HG03095 (cell line): ENCODE data around the gene URI1.

Experiments
- ATAC-seq: cut with Tn5 transposase; IDR thresholded peaks from one replicate; pipeline ENCODE4 v1.9.1; 2021; ENCODE audit warnings: moderate library complexity; ENCODE audit not compliant: unreplicated experiment

Gene URI1

DNA sequence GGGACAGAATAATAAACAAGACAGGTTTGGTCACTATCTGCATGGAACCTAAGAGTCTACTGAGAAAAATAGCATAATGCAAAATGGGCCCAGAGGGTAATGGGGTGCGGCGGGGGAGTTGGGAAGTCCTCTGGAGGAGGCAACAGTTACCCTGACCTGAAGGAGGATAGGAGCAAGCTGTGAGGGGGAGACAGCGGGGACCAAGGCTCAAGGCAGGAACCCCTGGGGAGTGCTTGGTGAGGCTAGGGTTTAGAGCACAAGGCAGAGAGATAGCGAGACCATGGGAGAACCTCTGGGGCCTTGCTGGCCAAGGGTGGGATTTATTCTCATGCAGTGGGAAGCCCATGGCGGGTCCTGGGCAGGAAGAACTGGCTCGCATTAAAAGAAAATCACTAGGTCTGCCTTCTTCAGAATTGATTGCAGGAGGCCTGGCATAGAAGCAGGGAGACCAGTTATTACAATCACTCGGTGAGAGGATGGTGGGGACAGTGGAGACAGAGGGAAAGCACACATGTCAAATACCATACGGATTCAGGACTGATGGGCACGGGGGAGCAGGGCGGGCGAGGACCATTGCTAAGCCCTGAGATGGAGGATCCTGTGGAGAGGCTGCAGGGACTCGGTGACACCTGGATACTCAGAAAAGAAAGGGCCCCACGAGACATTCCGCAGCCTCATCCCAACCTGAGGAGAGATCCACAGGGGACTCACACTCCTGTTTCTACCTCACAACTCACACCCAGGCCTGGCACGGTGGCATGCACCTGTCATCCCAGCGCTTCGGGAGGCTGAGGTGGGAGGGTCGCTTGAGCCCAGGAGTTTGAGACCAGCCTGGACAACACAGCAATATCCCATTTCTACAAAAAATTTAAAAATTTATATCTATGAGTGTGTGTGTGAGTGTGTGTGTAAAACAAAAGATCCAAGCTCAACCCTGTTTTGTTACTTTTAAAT is 110.4 kb downstream of the URI1 start:
- ATAC-seq = no peak

DNA sequence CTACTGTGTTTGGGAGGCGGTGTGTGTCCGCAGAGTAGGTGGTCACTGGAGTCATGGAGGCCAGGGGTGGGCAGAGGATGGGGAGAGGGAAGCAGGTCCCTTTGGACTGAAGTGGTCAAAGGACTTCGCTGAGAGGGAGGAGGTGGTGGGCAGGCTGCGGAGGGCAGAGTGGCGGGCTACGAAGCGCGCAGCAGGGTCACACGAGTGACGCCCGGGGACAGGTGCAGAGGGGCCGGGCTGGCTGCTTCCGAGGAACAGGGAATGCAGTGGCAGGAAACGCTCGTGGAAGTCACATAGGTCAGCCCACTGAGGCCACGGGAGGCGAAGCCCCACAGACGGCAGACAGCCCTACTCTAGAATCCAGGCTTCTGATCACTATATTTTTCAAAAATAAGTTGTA is 111.5 kb downstream of the URI1 start:
- no peak for ATAC-seq

DNA sequence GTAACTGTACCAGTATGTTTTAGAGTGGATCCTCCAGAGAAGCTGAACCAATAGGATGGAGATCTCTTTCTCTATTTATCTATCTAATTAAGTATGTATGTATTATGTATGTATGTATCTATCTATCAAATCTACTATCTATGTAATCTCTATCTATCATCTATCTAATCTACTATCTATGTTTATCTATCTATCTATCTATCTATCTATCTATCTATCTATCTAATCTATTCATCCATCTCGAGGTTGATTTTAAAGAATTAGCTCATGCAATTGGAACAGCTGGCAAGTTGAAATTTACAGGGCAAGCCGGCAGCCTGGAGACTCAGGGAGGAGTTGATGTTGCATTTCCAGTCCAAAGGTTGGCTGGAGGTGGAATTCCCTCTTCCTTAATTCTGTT is 112.2 kb downstream of the URI1 start:
- no peak for ATAC-seq

DNA sequence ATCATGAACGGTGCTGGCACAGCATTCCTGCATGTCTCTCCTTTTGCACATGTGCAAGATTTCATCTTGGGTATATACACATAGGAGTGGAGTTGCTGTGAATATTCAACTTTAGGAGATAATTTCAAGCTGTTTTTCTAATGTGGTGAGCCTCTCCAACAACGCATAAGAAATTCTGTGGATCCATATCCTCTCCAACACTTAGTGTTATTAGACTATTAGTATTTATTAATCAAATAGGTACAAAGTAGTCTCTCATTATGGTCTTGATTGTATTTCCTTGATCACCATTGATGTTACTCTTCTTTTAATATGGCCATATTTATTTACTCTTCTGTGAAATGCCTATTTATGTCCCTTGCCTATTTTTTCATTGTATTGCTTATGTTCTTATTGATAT is 114.5 kb downstream of the URI1 start:
- ATAC-seq = no peak

DNA sequence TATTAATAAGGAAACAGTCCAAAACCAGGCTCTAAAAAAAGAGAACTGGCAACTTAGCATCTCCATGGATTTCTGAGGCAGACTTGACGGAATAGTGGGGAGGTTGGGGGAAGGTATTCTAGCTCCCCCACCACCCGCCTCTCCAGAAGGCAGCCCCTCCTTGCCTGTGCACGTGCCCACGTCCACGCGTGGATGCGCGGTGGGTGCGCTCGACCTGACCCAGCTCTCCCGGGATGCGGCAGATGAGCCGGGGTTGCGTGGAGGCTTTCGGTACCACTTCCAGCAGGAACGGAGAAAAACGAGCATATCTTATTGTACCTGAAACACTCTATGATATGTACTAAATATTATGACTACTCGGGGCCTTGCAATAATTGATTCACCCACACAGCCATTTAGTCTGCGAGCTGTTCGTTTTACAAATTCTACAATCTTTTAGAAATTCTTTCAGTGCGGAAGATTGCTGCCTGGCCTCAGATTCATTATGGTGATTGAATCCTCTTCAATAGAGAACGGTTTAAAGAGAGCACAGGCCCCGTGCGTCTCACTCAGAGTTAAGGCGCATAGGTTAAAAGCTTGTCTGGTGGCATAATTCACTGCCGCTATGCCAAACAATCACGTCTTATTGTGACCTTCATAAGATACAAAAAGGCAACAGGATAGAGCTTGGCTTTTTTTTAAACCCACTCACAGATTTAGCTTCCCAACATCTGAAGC is 117.9 kb downstream of the URI1 start:
- no peak for ATAC-seq

DNA sequence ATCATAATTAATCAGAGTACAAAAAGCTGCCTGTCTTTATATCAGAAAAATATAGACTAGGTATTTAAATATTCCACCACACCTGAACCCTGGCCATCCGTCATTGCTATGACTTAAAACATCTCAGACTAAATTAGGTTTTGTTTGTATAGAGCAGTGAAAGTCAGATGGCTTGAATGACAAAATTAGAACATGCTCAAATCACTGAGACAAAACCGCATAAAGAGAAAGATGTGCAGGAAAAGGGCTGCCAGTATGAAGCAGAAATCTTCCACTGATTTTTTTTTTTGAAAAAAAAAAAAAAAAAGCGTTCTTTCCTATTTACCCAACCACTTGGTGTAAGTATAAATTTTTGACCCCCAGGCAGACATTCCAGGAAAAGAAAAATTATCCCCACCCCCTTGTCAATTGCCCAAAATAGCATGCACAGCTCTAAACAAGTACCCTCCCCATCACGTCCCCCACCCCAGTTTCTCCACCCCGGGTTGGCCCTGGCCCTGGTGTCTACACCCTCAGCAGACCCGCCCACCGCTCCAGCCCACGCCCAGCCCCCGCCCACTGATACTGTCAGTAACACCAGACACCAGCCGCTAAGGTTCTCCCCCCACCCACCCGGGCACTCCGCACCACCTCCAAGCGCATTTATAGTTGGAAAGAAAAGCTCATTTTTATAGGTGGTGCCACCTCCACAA is 118.6 kb downstream of the URI1 start:
- ATAC-seq = no peak

DNA sequence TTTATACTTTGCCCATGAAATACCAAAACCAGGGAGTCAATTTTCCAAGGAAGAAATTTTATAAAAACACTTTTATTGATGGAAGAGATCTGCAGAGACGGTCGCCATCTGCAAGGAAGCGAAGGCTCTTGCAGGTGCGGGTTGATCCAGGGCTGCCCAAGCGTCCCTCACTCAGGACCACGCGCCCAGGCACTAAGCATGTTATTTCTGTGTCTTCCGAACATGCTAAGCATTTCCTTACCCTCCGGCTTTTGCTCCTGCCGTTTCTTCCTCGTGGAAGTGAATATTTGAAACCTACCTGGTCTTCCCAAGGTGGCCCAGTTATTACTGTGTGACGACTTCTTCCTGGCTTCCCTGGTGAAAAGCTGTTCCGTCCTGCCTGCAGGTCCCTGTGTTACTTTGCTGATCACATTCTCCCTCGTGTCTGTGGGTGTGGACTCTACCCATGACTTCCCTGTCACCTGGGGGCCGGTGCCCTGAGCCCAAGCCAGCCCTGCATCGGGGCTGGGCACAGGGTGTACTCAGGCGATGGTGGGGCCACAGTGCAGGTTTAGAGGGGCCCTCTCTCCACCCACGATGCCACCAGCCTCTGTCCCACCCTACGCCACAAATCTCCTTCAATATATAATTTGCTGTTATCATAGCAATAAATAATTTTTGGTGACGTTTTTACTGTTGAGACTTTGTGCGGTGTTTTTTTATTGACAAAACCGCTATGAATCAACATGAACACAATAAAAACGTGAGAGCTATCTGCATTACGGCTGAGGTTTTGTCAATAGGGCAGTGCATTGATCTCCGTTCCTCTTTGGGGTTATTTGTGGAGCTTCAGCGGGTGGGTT is 119.4 kb downstream of the URI1 start:
- ATAC-seq = no peak

DNA sequence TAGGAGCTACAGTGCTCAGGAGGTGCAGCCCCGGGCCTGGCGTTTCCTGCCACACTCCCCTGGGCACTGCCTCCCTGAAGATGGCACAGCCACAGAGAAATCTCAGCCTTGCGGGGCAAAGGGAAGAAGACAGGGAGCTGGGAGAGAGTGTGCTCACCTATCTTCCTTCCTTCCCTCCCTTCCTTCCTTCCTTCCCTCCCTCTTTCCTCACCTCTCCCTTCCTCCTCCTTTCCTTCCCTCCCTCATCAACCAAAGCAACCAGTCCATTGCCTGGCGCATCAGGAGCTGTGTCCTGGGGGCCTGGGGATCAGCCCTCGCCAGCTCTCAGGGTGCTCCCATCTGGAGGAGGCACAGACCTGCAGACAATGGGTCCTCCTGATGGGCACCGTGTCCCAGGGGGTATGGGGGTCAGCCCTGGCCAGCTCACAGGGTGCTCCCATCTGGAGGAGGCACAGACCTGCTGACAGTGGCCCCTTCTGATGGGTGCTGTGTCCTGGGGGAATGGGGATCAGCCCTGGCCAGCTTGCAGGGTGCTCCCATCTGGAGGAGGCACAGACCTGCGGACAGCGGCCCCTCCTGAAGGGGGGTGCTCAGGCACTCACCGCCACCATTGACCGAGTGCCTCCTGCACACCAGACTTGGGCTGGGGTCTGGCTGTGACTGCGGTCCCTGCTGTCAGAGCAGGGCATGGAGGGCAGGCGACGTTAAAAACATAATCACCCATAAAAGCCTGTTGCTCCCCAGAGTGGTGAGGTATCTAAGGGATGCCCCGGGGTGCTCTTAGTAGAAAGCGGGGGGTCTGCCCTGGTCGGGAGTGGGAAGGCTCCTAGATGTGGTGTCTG is 120.2 kb downstream of the URI1 start:
- ATAC-seq = no peak

DNA sequence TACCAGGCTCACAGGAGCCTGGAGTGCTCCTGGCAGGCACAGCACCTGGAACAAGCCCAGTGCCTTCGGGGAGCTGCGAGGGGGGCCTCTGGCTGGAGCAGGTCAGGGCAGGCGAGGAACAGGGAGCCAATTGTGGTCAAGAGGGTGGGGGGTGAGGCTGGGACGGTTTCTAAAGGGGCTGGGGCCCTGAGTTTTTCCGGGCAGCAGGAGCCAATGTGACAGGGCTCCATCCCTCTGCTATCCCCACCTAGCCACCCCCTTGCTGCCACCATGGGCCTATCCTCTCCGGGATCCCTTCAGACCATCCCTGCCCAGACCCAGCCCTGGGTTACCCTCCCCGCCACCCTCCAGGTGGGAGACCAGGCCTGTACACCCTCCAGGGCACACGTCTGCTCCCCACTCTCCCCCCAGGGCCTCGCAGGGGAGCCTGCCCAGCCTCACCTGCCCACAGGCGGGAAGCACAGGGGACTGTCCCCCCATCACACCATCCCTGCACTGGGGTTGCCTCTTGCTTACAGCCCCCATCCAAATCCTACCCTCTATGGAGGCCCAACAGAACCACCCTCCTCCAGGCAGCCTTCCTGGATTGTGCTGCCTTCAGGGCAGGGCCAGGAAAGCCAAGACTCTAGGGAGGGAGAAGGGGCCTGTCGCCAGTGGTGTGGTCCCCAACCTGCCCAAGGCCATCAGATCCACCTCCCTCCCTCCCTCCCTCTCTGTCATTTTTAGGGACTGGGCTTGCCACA is 121.0 kb downstream of the URI1 start:
- ATAC-seq = no peak

DNA sequence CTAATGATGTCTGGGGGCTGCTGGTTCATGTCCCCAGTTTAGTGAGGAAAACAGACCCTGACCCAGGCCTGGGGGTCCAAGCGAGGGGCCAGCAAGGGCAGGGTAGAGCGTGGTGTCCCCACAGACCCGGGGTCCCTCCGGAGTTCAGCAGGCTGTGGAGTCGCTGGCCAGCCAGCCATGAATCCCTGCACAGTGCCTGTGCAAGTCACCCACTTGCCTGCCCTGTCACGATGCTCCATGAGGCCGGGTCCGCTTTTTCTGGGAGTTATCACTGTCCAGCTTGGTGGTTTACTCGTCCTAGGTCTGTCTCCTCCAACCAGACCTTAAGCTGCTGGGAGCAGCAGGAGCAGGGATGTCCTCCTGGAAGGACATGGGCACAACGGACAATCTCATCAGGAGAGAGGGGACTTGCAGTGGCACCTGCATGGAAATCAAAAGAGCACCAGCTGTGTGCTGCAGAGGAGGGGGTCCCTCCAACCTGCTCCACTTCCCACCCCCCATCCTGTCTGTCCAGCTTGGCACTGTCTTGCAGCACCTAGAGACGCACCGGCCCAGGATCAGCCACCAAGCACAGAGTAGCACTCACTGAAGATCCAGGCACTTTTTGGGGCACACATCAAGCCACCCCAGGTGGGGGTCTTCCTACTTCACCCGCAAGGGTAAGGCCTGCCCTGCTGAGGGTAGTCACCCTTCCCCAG is 121.8 kb downstream of the URI1 start:
- ATAC-seq = no peak

DNA sequence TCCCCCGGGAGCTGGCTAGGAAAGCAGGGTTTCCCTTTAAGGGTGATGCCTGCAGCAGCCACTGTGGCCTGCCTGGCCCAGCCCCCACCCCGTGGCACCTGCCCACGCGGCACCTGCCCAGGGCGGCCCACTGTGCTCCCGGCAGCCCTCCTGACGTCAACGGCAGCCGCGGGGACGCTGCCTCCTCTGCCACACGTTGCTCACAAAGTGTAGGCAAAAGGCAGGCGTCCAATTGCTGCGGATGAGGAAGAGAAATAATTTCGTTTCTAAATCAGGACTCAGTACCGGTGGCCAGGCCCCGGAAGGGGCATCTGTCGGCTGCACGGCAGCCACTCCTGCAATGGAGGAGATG is 122.3 kb downstream of the URI1 start:
- ATAC-seq = no peak

DNA sequence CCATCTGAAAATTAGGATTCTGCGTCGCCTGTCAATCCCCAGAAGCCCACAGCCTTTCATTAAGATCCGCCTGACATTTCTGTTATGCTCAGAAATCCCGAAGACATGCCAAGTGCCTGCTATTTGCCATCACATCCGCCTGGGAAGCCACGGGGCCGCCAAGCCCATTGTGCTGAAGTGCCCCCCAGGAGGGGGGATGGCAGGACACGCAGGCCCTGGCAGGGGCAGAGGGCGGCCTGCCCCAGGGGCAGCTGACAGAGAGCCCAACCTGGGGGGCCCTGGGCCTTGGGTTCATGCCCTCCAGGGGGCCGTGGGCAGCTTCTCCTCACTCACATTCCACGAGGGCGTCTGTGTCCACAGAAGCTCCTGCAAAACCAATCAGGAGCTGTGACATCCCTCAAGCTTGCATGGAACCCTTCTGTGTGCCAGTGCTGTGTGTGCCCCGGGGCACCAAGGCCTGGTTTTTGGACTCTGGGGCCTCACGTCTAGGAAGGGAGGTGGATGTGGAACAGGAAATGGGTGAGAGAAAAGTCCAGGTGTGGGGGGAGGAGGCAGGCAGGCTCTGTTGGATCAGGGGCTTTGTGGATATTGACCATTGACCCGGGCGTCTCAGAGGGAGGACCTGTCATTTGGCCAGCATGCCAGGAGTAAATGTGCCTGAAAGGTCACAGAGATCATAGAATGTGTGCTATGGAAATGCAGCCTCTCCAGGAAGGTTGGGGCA is 122.9 kb downstream of the URI1 start:
- ATAC-seq = no peak

DNA sequence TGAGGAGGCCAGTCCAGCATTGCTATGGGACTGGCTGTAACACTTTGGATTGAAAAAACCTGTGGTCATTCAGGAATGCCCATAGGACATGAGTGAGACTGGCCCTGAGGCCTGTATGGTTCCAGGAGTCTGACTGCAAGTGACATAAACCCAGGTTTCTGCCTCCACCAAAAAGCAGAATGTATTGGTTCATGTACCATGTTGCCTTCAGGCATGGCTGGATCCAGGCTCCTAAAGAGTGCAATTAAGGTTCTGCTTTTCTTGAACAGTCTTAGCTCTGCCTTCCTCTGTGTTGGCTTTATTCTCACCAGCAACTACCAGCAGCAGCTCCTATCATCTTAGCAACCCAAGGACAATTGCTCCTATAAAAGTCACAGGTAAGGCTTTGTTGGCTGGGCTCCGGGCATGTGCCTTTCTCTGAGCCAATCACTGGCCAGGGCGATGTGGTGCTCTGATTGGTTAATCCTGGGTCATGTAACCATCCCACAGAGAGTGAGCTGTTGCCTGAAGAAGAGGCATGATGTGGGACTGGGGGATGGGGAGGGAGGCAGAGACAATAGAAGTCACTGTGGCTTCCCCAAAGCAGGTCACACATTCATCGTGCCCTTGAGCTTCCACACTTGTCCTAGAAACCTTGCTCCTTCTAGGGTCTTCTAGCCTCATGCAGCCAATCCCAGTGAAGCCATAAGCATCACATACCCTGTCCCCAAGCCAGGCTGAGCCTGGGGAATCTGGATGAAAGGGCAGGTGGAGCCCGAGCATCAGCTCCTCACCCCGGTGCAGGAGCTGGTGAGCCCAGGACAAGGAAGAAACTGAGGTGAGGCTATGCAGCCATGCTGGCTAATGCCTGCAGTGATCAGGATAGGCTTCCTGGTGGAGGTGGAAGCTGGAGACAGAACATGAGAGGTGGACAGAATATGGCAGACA is 123.9 kb downstream of the URI1 start:
- ATAC-seq = no peak
